ENCODE data around the gene MTO1.

- TF ChIP-seq, protein P1, sequence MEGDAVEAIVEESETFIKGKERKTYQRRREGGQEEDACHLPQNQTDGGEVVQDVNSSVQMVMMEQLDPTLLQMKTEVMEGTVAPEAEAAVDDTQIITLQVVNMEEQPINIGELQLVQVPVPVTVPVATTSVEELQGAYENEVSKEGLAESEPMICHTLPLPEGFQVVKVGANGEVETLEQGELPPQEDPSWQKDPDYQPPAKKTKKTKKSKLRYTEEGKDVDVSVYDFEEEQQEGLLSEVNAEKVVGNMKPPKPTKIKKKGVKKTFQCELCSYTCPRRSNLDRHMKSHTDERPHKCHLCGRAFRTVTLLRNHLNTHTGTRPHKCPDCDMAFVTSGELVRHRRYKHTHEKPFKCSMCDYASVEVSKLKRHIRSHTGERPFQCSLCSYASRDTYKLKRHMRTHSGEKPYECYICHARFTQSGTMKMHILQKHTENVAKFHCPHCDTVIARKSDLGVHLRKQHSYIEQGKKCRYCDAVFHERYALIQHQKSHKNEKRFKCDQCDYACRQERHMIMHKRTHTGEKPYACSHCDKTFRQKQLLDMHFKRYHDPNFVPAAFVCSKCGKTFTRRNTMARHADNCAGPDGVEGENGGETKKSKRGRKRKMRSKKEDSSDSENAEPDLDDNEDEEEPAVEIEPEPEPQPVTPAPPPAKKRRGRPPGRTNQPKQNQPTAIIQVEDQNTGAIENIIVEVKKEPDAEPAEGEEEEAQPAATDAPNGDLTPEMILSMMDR (IDR thresholded peaks at IDR 0.05), result no peak
- TF ChIP-seq POLR2A (IDR thresholded peaks at IDR 0.05), result no peak
These were observed 85.5 kb downstream of the MTO1 start for GRCh38 chr6:73547036-73547435.

Data from esophagus squamous epithelium (tissue), 4 donors.